GM12878 (cell line): Measurements from ENCODE around the gene MAML2. TPM values are rescaled to one million over a fixed set of nuclear protein-coding genes. Genes with fewer than 3 reads are reported as not detected.

Source experiments
- ATAC-seq: fragments of 200-7000 bp; cut with Tn5 transposase; 3 replicates; pipeline ENCODE4 v1.9.1; 2020; ENCODE audit warnings: mild to moderate bottlenecking, moderate library complexity
- BruUV-seq: library from RNA; stranded (reverse); fragments of 400-500 nt; replicated peaks from 2 replicates; lab custom pipeline; 2021; lab: Mats Ljungman, UMichigan
- CTCF ChIA-PET: fragments of 300-600 bp; sonication (Branson Sonifier 250); formaldehyde crosslinking; extraction: SDS; loops from one replicate; lab custom pipeline; 2021; ENCODE audit warnings: inconsistent platforms; lab: Yijun Ruan, JAX
- POLR2A ChIA-PET: fragments of 350-600 bp; formaldehyde crosslinking; extraction: SDS; loops from one replicate; lab custom pipeline; 2021; ENCODE audit warnings: inconsistent platforms; lab: Charles Lee
- RAD21 ChIA-PET: fragments of 300-600 bp; sonication (Branson Sonifier 250); formaldehyde crosslinking; loops from one replicate; lab custom pipeline; 2023; ENCODE audit warnings: antibody characterized with exemption; ENCODE audit not compliant: unreplicated experiment; lab: Charles Lee
- SMC1A ChIA-PET: fragments of 300-600 bp; sonication (Branson Sonifier 250); formaldehyde crosslinking; loops from one replicate; lab custom pipeline; 2023; ENCODE audit not compliant: unreplicated experiment, uncharacterized antibody; lab: Charles Lee
- DNase-seq: peaks from one replicate; pipeline ENCODE4 v3.0.0-alpha.2; 2011; ENCODE audit warnings: low read depth, low spot score
- FAIRE-seq: peaks from 3 replicates; lab custom pipeline; 2011; peaks lifted over from hg19 to GRCh38; lab: Jason Lieb, UNC
- H2AFZ ChIP-seq: 2 replicates; pipeline ENCODE4 v1.6.0; 2011; ENCODE audit warnings: low read depth, low read length, control low read depth; ENCODE audit not compliant: control insufficient read depth
- H3K27ac ChIP-seq: 2 replicates; pipeline ENCODE4 v1.5.1; 2011; ENCODE audit warnings: control low read depth; ENCODE audit not compliant: control insufficient read depth, insufficient read depth
- H3K27me3 ChIP-seq, 2 experiments: replicated peaks in 1 of 2; 2 replicates each; pipeline versions ENCODE4 v1.6.0 to v1.6.1; 2011; ENCODE audit warnings: low read length in 1 of 2; ENCODE audit not compliant: control insufficient read depth in 2 of 2, insufficient read depth in 2 of 2
- H3K36me3 ChIP-seq, 2 experiments: 2 replicates each; pipeline ENCODE4 v1.5.1; 2011; ENCODE audit warnings: low read length in 1 of 2; ENCODE audit not compliant: control insufficient read depth in 2 of 2, insufficient read depth in 2 of 2
- H3K4me1 ChIP-seq: 2 replicates; pipeline ENCODE4 v1.6.1; 2011; ENCODE audit warnings: mild to moderate bottlenecking, low read length, moderate library complexity, mixed read lengths; ENCODE audit not compliant: control insufficient read depth, insufficient read depth
- H3K4me2 ChIP-seq: 2 replicates; pipeline ENCODE4 v1.6.0; 2011; ENCODE audit warnings: control low read depth; ENCODE audit not compliant: control insufficient read depth, insufficient read depth
- H3K4me3 ChIP-seq: fragments of 200-600 bp; sonication (generic); 2 replicates; pipeline ENCODE4 v1.5.1; 2016
- H3K79me2 ChIP-seq: 2 replicates; pipeline ENCODE4 v1.6.0; 2011; ENCODE audit warnings: low read length; ENCODE audit not compliant: control insufficient read depth, insufficient read depth
- H3K9ac ChIP-seq: 2 replicates; pipeline ENCODE4 v1.8.0; 2011; ENCODE audit warnings: low read length, control low read depth, mixed read lengths; ENCODE audit not compliant: control insufficient read depth, insufficient read depth
- H3K9me3 ChIP-seq: replicated peaks from 3 replicates; pipeline ENCODE4 v1.5.1; 2011; ENCODE audit warnings: mild to moderate bottlenecking, low read length; ENCODE audit not compliant: control insufficient read depth, insufficient read depth
- H4K20me1 ChIP-seq: 2 replicates; pipeline ENCODE4 v1.6.0; 2011; ENCODE audit not compliant: control insufficient read depth, insufficient read depth
- ASH2L ChIP-seq: fragments of 300-600, 200-600 bp; sonication (generic); IDR thresholded peaks from 2 replicates; pipeline ENCODE4 v1.6.1; 2017; ENCODE audit warnings: low read depth, mild to moderate bottlenecking, borderline replicate concordance
- CHD2 ChIP-seq: IDR thresholded peaks from 2 replicates; pipeline ENCODE4 v1.6.1; 2011; ENCODE audit warnings: low read depth, low read length, improper control_type of control experiment, borderline replicate concordance
- MXI1 ChIP-seq: fragments of 150-350 bp; IDR thresholded peaks from 2 replicates; pipeline ENCODE4 v1.6.1; 2011; ENCODE audit warnings: low read depth, mild to moderate bottlenecking, inconsistent platforms, low read length, improper control_type of control experiment
- NRF1 ChIP-seq: conservative IDR thresholded peaks from 2 replicates; pipeline ENCODE4 v1.6.1; 2011; ENCODE audit warnings: mild to moderate bottlenecking, low read depth, low read length, improper control_type of control experiment
- RFX5 ChIP-seq: IDR thresholded peaks from 2 replicates; pipeline ENCODE4 v1.6.1; 2011; ENCODE audit warnings: low read depth, low read length, improper control_type of control experiment
- SIN3A ChIP-seq: IDR thresholded peaks from 2 replicates; pipeline ENCODE4 v1.6.1; 2012; ENCODE audit warnings: low read depth, low read length, improper control_type of control experiment
- SMARCA5 ChIP-seq: fragments of 450-650 bp; IDR thresholded peaks from 2 replicates; pipeline ENCODE4 v1.6.1; 2017; ENCODE audit warnings: mild to moderate bottlenecking
- SRF ChIP-seq, 2 experiments: IDR thresholded peaks; 2 replicates each; pipeline ENCODE4 v1.6.1; 2011; ENCODE audit warnings: low read depth in 2 of 2, low read length in 2 of 2, mild to moderate bottlenecking in 1 of 2, moderate library complexity in 1 of 2
- ZNF217 ChIP-seq: fragments of 450-650 bp; IDR thresholded peaks from 2 replicates; pipeline ENCODE4 v1.6.1; 2017; ENCODE audit warnings: antibody characterized with exemption, mild to moderate bottlenecking
- WGBS: methylation state at CpG from one replicate; pipeline ENCODE4 v1.1.6; 2016; ENCODE audit warnings: low lambda C conversion rate; ENCODE audit not compliant: insufficient replicate concordance, insufficient coverage; ENCODE audit errors: missing lambda C conversion rate; 5-methylcytosine and 5-hydroxymethylcytosine counted together
- in situ Hi-C: fragments of 300-500 bp; cut with MboI; formaldehyde crosslinking; loops from 9 replicates; pipeline ENCODE4 v1.14.3; 2018; ENCODE audit warnings: mixed read lengths
- intact Hi-C: fragments of 100-400 bp; cut with micrococcal nuclease; formaldehyde crosslinking; loops from one replicate; pipeline ENCODE4 v1.14.2; 2022; ENCODE audit not compliant: unreplicated experiment
- polyA plus RNA-seq, 11 experiments: library from polyadenylated mRNA; depleted of rRNA in 4 of 11; unstranded in 6 of 11; stranded (reverse) in 5 of 11; fragments of >200 nt; fragmentation: Nextera tagmentation in 4 of 11; fragmentation: Illumina TruSeq in 1 of 11; extraction: Ambion mirVana in 4 of 11; extraction: Trizol in 1 of 11; gene quantifications; 1 replicate in 1 of 11; 2 replicates in 10 of 11; pipeline versions ENCODE4 v1.2.1 to v1.2.3, GENCODE V29; 2011 to 2016; ENCODE audit warnings: inconsistent platforms in 2 of 11, missing spikeins in 2 of 11, low read depth in 1 of 11
- total RNA-seq, 4 experiments: library from RNA; depleted of rRNA in 3 of 4; stranded (reverse); fragments of >200 nt in 3 of 4; fragmentation: Illumina TruSeq in 1 of 4; extraction: Trizol in 1 of 4; gene quantifications; 2 replicates each; pipeline versions ENCODE4 v1.2.1 to v1.2.3, GENCODE V29; 2013 to 2021
- TF ChIP-seq, protein P1 (sequence below): fragments of 450-650 bp; IDR thresholded peaks from 2 replicates; pipeline ENCODE4 v1.6.1; 2017; ENCODE audit warnings: mild to moderate bottlenecking
- TF ChIP-seq, protein P2 (sequence below), 3 experiments: IDR thresholded peaks in 2 of 3; conservative IDR thresholded peaks in 1 of 3; 2 replicates each; pipeline ENCODE4 v1.5.1; 2011; ENCODE audit warnings: low read depth in 3 of 3, low read length in 3 of 3, mild to moderate bottlenecking in 3 of 3, control low read depth in 2 of 3, moderate library complexity in 2 of 3, inconsistent platforms in 1 of 3, mixed read lengths in 1 of 3; ENCODE audit not compliant: control insufficient read depth in 2 of 3, insufficient read depth in 1 of 3; ENCODE audit errors: extremely low read depth in 1 of 3

Gene MAML2
- total and polyA plus RNA-seq, 10 of the 15 experiments (the other 5 are each of a cell fraction or from before 2014, with no cell fraction given) = 2.5 to 15.1 (median 12.0) TPM

DNA sequence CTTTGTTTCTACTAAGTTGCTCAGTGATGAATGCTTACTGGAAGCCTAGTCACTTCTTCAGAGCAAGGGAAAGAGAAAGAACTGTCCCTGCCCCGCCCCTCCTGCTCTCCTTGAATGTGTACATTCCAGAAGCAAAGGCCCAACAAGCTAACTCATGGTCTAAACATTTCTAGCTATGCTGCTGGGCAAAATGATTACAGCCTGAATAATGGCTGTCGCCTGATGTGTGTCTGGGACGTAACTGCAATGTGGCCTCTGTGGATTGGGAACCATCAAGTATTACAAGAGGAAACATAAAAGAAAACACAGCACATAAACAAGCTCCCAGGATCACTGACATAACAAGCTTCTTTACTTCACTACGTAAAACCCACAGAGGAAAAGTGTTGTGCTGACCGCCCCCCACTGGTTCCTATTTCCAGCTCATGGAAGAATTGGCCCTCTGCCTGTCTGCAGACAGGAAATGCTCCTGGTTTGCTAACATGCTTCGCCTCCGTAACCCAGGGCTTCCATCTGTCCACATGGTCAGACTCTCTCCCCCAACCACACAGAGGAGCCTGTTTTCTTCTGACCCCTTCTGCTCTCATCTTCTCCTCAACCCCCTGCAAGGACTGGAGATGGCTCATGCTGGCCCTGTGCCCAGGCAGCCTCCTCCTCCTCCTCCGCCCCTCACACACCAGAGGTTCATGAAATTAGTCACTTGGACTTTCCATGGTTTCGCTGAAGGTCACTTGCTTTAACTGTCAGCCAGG is 187.2 kb downstream of the MAML2 start (continued):
- TF ChIP-seq, protein P1, sequence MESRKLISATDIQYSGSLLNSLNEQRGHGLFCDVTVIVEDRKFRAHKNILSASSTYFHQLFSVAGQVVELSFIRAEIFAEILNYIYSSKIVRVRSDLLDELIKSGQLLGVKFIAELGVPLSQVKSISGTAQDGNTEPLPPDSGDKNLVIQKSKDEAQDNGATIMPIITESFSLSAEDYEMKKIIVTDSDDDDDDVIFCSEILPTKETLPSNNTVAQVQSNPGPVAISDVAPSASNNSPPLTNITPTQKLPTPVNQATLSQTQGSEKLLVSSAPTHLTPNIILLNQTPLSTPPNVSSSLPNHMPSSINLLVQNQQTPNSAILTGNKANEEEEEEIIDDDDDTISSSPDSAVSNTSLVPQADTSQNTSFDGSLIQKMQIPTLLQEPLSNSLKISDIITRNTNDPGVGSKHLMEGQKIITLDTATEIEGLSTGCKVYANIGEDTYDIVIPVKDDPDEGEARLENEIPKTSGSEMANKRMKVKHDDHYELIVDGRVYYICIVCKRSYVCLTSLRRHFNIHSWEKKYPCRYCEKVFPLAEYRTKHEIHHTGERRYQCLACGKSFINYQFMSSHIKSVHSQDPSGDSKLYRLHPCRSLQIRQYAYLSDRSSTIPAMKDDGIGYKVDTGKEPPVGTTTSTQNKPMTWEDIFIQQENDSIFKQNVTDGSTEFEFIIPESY = no peak
- TF ChIP-seq ASH2L = no peak
- no peak for TF ChIP-seq SIN3A
- TF ChIP-seq MXI1 = no peak
- TF ChIP-seq, all 136 proteins: peak for 47

DNA sequence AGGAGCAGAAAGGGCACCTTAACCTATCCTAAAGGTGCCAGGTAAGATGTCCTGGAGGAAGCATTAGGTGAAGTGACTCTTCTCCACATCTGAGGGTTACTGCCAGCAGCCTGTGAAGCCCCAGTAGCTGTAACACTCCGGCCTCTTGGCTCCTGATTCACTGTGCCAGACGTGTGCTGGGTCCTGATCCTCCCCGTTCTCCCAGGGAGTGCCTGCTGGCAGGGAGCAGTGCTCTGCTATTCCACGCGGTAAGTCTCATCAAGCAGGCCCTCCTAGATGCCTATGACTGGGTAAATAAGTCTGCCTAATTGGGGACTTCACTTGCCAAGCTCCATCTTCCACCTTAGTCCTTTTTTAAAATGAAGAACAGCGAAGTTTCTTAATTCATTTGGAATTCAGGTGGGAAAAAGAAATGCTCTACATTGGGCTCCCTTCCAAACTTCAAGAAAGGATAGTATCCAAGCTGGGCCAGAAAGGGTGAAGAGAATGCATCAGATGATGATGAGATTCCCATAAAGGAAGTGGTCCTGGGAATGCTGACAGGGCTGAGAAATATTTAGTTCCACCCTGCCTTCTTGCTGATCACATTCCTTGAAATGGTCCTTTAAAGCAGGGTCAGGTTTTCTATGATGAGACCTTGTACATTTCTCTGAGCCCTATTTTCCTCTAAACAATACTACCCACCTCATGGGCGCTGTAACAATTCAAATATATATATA is 188.0 kb downstream of the MAML2 start:
- RAD21 ChIA-PET = interaction anchor here (0.8 to 1.9 kb wide), 17 partner anchors 20 to 306 kb away, joined by 3 to 9 read pairs (median 3); partner anchors contain the start of genes CCDC82 and JRKL

More for the DNA sequence above, 188.0 kb downstream of the MAML2 start:
- Histone ChIP-seq H3K36me3 (no peaks in the 10 kb centered on the region; a peak in 1 of 4 replicates), H3K27me3 (no peaks in the 10 kb centered on the region), H3K4me1 (peaks cover 37% of the 10 kb centered on the region), H3K4me3 (no peak overlapping the region), H3K9me3 (no peaks in the 10 kb centered on the region), H4K20me1 (no peaks in the 10 kb centered on the region), H3K27ac (peak overlapping the region; percentile 87; the same call in 1 of the 2 replicates), H3K4me2 (no peak overlapping the region), H3K79me2 (peaks cover 15% of the 10 kb centered on the region), H3K9ac (no peak overlapping the region), H2AFZ (no peak overlapping the region)
- ChIA-PET SMC1A (interaction anchor here (0.6 to 3.2 kb wide), 20 partner anchors 8 to 239 kb away, joined by 3 to 12 read pairs (median 4); no protein-coding TSS in a partner anchor), CTCF (interaction anchor here (0.7 to 3.0 kb wide), 9 partner anchors 10 to 319 kb away, joined by 3 to 10 read pairs (median 5); partner anchors contain the start of gene MAML2), POLR2A (interaction anchor here (0.7 to 1.5 kb wide), 4 partner anchors 13 to 42 kb away, joined by 3 to 6 read pairs (median 4); no protein-coding TSS in a partner anchor)
- DNase-seq (no peak), FAIRE-seq (no peak), ATAC-seq (no peak)
- in situ Hi-C loops (no loop called here), intact Hi-C loops (no loop called here)
- TF ChIP-seq ZNF217 = no peak
- TF ChIP-seq CHD2 = no peak
- TF ChIP-seq SMARCA5 = no peak
- TF ChIP-seq SRF (IDR thresholded peaks at IDR 0.05; ENCODE audit: low read depth in 2 of 2, low read length in 2 of 2) = no peak
- no peak for TF ChIP-seq NRF1
- TF ChIP-seq, protein P2, sequence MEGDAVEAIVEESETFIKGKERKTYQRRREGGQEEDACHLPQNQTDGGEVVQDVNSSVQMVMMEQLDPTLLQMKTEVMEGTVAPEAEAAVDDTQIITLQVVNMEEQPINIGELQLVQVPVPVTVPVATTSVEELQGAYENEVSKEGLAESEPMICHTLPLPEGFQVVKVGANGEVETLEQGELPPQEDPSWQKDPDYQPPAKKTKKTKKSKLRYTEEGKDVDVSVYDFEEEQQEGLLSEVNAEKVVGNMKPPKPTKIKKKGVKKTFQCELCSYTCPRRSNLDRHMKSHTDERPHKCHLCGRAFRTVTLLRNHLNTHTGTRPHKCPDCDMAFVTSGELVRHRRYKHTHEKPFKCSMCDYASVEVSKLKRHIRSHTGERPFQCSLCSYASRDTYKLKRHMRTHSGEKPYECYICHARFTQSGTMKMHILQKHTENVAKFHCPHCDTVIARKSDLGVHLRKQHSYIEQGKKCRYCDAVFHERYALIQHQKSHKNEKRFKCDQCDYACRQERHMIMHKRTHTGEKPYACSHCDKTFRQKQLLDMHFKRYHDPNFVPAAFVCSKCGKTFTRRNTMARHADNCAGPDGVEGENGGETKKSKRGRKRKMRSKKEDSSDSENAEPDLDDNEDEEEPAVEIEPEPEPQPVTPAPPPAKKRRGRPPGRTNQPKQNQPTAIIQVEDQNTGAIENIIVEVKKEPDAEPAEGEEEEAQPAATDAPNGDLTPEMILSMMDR (IDR thresholded peaks at IDR 0.05 in 2 of 3, conservative IDR thresholded peaks at IDR 0.05 in 1 of 3; ENCODE audit: control insufficient read depth in 2 of 3, extremely low read depth in 1 of 3, insufficient read depth in 1 of 3, low read depth in 3 of 3, low read length in 3 of 3) = no peak
- TF ChIP-seq RFX5 = no peak
- BruUV-seq = no TSS peak
- WGBS = 91% methylated on average over 7 of the region's 7 CpGs
